ENCODE data around the gene MYO5B. TPM values are rescaled to one million over a fixed set of nuclear protein-coding genes. Genes with fewer than 3 reads are reported as not detected.

The MYO5B gene
- total and polyA plus RNA-seq, 2 of the 4 experiments (the other 2 are of a cell fraction), result 0.24 to 0.54 TPM

DNA sequence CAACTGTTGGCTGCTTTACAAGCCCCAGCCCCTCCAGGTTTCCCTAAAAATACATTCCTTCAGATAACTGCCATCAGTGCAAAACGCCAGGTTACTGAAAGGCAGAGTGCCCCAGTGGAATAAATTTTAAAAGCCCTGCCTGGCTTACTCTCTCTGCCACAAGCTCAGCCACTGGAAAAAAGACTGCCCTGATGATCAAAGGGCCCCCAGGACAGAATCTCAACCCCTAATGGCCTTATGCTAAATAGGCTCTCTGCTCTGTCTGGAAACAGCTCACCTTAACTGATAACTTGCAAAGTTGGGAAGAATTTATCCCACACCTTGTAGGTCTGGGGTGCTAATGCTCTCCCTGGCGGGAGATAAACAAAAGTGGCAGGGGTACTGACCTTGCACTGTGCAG is 37.5 kb upstream of the MYO5B start:
- in situ Hi-C loops (cut with MboI; ENCODE audit: low sequenced_read_pairs) (no loop called here), dilution Hi-C loops (cut with HindIII; ENCODE audit: low sequenced_read_pairs, unreplicated experiment) (no loop called here), intact Hi-C loops (cut with micrococcal nuclease) (no loop called here)
- no peak overlapping the region for H2BK15ac ChIP-seq (ENCODE audit: low read depth, low read length)
- no peak overlapping the region for H3K27ac ChIP-seq (ENCODE audit: insufficient read depth, low read length)
- no TSS peak for BruUV-seq (replicated peaks)
- no peak overlapping the region for H2BK20ac ChIP-seq (ENCODE audit: low read depth, low read length)
- ATAC-seq (ENCODE audit: low read depth) (no peak), DNase-seq (no peak)
- H3K36me3 ChIP-seq (ENCODE audit: control insufficient read depth, insufficient read depth, low read length), result no peaks in the 10 kb centered on the region
- no peak overlapping the region for H3K23ac ChIP-seq (ENCODE audit: low read depth, low read length)
- no peaks in the 10 kb centered on the region for H3K4me1 ChIP-seq (ENCODE audit: control insufficient read depth, insufficient read depth, low read length)
- no peak overlapping the region for H3K14ac ChIP-seq (replicated peaks; ENCODE audit: low read depth, low read length)
- POLR2A ChIA-PET (ENCODE audit: unreplicated experiment), result no interaction called here
- no peak overlapping the region for H3K4me2 ChIP-seq (ENCODE audit: low read depth, low read length)
- H2AK9ac ChIP-seq (replicated peaks; ENCODE audit: low read depth, low read length, poor library complexity), result no peak overlapping the region
- 0% methylated on average over 1 of the region's 2 CpGs; no CpG with 5 or more reads in 1 of the 2 experiments for WGBS, 2 experiments (ENCODE audit: extremely low coverage in 2 of 2, insufficient read length in 1 of 2)
- H2AK5ac ChIP-seq (ENCODE audit: low read depth, low read length), result no peak overlapping the region
- H3K4ac ChIP-seq (ENCODE audit: low read depth, low read length), result no peak overlapping the region
- H3K56ac ChIP-seq (ENCODE audit: extremely low read depth, insufficient read depth, low read length), result no peak overlapping the region
- CTCF ChIA-PET, result no interaction called here
- H3K4me3 ChIP-seq (ENCODE audit: insufficient read depth, low read depth, low read length), result no peak overlapping the region
- no peak overlapping the region for H4K8ac ChIP-seq (ENCODE audit: low read depth in 2 of 2, low read length in 2 of 2)
- H2BK5ac ChIP-seq (ENCODE audit: low read depth, low read length, poor library complexity, severe bottlenecking), result no peak overlapping the region
- H3K27me3 ChIP-seq (ENCODE audit: control insufficient read depth, insufficient read depth, low read length), result no peaks in the 10 kb centered on the region; the same call in none of the 2 replicates
- H3K9me1 ChIP-seq (ENCODE audit: insufficient read depth, low read length), result no peaks in the 10 kb centered on the region
- no peak overlapping the region for H2AFZ ChIP-seq (replicated peaks; ENCODE audit: low read length, poor library complexity)
- no peak overlapping the region for H2BK120ac ChIP-seq (ENCODE audit: low read depth, low read length)
- H4K5ac ChIP-seq (ENCODE audit: low read depth, low read length), result no peak overlapping the region
- H4K91ac ChIP-seq (ENCODE audit: insufficient read depth, low read depth, low read length), result no peak overlapping the region
- H3K18ac ChIP-seq (ENCODE audit: low read depth, low read length), result no peak overlapping the region
- H3K9ac ChIP-seq (ENCODE audit: low read depth, low read length), result no peak overlapping the region
- H4K20me1 ChIP-seq (ENCODE audit: insufficient read depth, low read length), result no peaks in the 10 kb centered on the region
- TF ChIP-seq MXI1 (IDR thresholded peaks at IDR 0.05; ENCODE audit: borderline replicate concordance, low read depth, low read length), result no peak
- TF ChIP-seq, protein P1, sequence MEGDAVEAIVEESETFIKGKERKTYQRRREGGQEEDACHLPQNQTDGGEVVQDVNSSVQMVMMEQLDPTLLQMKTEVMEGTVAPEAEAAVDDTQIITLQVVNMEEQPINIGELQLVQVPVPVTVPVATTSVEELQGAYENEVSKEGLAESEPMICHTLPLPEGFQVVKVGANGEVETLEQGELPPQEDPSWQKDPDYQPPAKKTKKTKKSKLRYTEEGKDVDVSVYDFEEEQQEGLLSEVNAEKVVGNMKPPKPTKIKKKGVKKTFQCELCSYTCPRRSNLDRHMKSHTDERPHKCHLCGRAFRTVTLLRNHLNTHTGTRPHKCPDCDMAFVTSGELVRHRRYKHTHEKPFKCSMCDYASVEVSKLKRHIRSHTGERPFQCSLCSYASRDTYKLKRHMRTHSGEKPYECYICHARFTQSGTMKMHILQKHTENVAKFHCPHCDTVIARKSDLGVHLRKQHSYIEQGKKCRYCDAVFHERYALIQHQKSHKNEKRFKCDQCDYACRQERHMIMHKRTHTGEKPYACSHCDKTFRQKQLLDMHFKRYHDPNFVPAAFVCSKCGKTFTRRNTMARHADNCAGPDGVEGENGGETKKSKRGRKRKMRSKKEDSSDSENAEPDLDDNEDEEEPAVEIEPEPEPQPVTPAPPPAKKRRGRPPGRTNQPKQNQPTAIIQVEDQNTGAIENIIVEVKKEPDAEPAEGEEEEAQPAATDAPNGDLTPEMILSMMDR (conservative IDR thresholded peaks at IDR 0.05; ENCODE audit: low read depth, low read length), result no peak
- no peaks in the 10 kb centered on the region for H3K9me3 ChIP-seq (ENCODE audit: control insufficient read depth, insufficient read depth, low read length)
- H3K79me1 ChIP-seq (ENCODE audit: low read depth in 1 of 2, low read length in 2 of 2), result no peaks in the 10 kb centered on the region

Data from IMR-90 (cell line).